HG03521 (cell line): ENCODE data around the gene INSL3.

Experiments used
- ATAC-seq: cut with Tn5 transposase; IDR thresholded peaks from one replicate; pipeline ENCODE4 v1.9.1; 2021; ENCODE audit warnings: mild to moderate bottlenecking, moderate library complexity; ENCODE audit not compliant: unreplicated experiment

Gene INSL3, protein sequence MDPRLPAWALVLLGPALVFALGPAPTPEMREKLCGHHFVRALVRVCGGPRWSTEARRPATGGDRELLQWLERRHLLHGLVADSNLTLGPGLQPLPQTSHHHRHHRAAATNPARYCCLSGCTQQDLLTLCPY

DNA sequence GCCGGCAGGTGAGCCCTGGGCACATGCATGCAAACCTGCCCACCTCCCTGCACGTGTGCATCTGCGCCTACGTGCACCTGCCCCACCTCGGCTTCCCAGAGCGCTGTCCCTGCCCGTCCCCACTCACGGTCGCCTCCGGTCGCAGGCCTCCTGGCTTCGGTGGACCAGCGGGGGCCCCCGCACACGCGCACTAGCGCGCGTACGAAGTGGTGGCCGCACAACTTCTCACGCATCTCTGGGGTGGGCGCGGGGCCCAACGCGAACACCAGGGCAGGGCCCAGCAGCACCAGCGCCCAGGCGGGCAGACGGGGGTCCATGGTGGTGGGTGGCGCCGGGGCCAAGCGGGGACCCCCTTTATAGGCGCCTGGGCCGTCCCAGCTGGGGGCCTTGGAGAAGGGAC lies at the start of gene INSL3:
TSS of gene INSL3 (minus strand) at position 330 of the 400 bp plus-strand sequence. CDS start at position 317, 13 bp downstream.
- ATAC-seq: no peak

DNA sequence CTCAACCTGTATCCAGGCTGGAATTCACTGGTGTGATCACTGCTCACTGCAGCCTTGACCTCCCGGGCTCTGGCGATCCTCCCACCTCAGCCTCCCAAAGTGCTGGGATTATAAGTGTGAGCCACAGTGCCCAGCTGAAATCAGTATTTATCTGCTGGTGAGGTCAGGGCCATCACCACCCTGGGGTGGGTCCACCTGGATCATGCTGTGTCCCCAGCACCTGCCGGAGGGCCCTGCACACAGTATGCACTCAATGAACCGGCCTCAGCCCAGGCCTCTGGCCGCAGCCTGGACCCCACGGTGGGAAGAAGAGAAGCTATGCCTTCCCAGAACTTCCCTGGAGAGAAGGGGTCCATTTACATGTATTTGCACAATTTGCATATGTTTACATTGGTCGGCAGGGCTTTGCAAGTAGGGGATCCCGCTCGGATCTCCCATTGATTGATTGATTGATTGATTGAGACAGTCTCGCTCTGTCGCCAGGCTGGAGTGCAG lies 47.8 kb upstream of the INSL3 start:
- no peak for ATAC-seq

GRCh38 chr19:17868669-17869068 lies 47.4 kb upstream of the INSL3 start:
- ATAC-seq: no peak

- no peak for ATAC-seq
These were observed 45.7 kb upstream of the INSL3 start for GRCh38 chr19:17866964-17867486.

- ATAC-seq: no peak
These were observed 45.1 kb upstream of the INSL3 start for GRCh38 chr19:17866312-17866963.

DNA sequence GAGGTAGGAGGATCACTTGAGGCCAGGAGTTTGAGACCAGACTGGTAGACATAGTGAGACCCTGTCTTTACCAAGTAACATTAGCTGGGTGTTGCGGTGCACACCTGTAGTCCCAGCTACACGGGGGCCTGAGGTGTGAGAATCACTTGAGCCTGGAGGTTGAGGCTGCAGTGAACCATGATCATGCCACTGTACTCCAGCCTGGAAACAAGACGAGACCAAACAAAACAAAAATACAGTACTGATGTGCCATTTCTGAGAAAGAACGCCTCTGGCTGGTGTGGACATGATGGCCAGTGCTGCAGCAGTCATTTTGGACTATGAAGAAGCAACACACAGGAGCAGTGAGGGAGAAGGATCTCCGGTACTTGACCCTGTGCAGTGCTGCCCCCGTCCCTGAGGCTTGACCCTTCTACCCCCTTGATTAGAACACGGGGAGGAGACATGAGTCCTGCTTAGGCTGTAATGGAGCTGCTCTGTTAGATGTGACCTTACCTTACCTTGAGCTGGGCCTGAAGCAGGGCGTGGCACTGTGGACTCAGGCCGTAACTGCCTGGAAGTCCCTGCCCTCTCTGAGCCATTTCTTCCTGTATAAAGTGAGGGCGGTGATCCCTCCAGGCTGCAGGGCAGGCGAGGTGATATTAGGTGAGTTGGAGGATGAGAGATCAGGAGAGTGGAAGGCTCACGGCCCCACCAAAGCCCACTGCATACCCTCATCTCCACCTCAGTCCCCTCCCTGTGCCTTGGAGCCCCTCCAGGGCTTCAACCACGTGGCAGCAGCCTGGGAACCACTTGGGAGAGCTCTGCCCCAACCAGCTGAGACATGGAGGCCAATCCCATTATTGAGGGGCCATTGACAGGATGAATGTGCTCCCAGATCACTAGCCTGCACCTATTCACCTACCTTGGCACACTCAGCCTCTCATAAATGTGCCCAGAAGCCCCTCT lies 44.3 kb upstream of the INSL3 start:
- no peak for ATAC-seq

DNA sequence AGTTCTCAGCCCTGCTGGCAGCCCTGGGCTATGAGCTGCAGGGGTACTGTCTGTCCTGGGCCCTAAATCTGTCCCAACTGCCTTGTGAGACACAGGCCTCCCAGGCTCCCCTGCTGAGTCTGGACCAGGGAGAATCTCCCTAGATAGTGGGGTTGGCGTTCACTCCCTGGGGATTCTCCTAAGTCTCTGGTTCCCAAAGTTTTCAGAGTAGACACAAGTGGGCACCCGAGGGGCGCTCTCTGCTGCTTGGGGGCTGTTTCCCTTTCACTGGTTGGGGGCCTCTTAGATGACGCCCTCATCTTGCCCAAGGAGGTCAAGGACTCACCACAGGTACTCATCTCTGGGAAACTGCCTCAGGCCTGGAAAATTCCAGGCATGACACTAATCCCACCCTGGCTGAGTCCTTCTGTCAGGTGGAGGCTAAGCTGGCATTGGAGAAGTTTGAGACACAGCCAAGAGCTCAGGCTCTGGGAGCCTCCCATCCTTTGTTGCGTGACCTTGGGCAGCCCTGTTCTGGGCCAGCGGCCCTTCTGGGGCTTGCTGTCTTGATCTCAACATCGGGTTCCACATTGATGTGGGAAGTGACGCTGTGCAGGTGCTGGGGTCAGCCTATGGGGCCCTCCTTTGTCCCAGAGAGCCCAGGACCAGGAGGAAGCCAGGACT lies 42.3 kb upstream of the INSL3 start:
- ATAC-seq: no peak

GRCh38 chr19:17862711-17863519 lies 41.6 kb upstream of the INSL3 start:
- no peak for ATAC-seq

DNA sequence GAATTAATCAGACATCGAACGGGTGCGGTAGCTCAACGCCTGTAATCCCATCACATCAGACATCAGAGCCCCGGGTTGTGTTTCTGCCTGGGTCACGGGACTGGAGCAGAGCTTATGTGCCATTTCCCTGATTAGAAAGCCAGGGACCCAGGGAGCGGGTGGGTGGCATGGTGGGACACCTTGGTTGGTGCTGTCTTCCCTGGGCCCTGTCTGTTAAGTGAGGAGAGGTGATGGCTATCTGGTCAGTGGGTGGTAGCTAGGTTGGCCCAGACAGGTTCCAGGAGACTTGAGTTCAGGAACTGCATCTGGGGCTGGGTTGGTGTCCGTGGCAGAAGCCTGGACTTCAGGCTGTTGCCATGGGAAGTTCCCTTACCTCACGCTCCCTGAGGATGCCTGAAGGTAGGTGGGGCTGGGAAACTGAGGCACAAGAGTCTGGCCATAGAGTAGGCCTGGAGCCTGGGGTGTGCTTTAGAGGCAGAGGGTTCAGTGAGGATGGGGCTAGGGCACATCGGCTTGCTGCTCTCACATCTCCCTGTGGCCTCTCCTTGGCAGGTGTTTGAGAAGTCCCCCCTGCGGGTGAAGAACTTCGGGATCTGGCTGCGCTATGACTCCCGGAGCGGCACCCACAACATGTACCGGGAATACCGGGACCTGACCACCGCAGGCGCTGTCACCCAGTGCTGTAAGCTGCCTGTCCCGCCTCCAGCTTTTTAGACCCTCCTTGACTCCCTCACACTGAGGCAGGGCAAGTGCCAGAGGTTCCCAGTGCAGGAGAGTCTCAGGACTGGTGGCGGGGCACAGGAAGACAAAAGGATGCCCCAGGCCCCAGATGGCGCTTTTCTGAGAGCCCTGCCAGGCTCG lies 40.5 kb upstream of the INSL3 start:
- no peak for ATAC-seq

- no peak for ATAC-seq
These were observed 39.7 kb upstream of the INSL3 start for GRCh38 chr19:17860993-17861360.

DNA sequence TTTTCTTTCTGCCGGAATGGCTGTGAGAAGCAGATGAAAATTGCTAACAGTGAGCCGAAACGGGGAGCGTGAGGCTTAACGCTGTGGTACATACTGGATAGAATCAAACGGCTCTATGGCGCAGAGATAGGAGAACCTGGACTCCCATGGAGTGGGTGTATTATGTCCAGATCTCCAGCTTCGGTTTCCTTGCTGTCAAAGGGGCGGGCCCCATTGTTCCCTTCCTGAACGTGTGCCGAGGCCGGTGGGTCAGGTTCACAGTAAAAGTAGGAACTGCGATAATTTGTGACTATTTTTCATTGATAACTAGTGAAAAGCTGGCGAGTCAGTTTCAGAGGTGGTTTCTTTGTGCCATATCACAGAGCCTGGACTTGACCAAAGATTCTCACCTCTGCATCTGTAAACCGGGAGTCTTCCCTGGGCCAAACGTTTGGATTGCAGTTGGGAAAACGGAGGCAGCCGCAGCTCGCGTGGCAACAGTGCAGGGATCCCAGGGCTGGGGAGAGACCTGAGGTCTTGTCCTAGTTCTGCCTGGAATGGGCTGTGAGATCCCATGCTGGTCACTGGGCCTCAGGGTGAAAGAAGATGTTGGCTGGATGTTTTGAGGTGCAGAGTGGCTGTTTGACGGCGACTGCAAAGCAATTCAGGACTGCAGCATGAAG lies 39.1 kb upstream of the INSL3 start:
- ATAC-seq: no peak

DNA sequence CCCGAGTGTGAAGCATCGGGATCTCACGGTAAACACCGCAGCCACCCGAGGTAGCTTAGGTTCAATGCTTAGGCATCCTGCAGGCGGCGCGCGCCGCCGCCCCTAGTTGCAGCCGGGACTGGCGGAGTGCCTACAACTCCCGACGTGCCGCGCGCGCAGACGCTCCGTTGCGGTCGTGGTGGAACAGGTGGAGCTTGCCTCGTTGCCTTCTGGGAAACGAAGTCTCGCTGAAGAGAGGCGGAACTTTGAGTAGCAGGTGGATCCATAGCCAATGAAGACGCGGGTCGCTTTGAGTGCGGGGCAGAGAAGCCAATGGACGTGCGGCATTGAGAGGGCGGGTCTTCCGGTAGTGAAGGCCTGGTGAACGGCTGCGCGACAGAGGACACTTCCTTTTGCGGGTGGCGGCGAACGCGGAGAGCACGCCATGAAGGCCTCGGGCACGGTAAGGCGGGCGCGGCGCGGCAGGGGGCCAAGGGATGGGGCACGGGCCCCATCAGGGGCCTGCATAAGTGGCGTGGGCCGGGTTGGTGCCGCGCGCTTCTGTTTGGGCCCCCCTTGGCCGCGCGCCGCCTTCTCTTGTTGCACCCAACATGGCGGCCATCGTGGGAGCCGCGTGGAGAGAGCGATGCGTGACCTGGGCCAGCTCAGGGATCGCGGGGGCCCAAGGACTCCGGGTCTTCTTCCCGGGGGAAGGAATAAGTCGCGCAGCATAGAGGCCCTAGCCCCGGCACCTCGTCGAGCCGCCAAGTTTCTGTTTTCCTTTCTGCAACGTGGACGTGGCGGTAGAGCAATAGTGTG lies 38.4 kb upstream of the INSL3 start, which contains the start of gene RPL18A:
TSS of gene RPL18A (plus strand) at position 378 of the 798 bp plus-strand sequence. CDS start at position 425, 47 bp downstream.
- ATAC-seq: peak; percentile 92

- no peak for ATAC-seq
These were observed 34.2 kb upstream of the INSL3 start for GRCh38 chr19:17855280-17856152.

GRCh38 chr19:17854061-17854460 lies 32.7 kb upstream of the INSL3 start:
- no peak for ATAC-seq

DNA sequence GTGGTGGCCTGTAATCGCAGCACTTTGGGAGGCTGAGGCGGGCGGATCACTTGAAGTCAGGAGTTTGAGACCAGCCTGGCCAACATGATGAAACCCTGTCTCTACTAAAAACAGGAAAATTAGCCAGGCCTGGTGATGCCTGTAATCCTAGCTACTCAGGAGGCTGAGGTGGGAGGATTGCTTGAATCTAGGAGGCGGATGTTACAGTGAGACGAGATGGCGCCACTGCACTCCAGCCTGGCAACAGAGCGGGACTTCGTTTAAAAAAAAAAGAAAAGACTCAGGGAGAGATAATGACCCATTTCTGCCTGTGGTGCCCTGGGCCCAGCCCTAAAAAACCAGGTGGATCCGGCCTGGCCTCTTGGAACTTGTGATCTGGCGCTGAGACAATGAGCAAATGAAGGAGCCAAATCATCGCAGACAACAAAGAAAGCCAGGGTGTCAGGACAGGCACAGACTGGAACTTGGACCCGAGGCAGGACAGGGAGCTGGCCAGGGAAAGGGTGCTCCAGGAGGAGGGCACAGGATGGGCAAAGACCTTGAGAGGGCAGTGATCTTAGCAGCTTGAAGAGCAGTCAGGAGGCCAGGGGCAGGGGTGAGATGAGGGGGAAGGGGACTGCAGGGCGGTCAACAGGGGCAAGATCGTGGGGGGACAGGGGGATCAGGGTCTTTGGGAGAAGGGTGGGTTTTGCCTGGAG lies 27.4 kb upstream of the INSL3 start:
- no peak for ATAC-seq
